Mucosa of gallbladder (tissue), 1 donor: ENCODE results near the gene REX1BD. TPM values are rescaled to one million over a fixed set of nuclear protein-coding genes. Genes with fewer than 3 reads are reported as not detected.

Source experiments
- total RNA-seq: library from RNA; stranded (reverse); gene quantifications from one replicate; pipeline ENCODE4 v1.2.1, GENCODE V29; 2021
- donor health status: DM: no; HTN: no; CAD: no.

REX1BD gene
- total RNA-seq, 1 donor from 2014 or later, result 93.0 TPM

Other genes with a start within 250 kb of the REX1BD start
- gene PGPEP1, start 248.2 kb upstream of the REX1BD start, total RNA-seq, result 56.6 TPM
- 76.0 TPM for gene GDF15, start 202.6 kb upstream of the REX1BD start, total RNA-seq
- 7.8 TPM for gene LRRC25, start 191.2 kb upstream of the REX1BD start, total RNA-seq
- 68.1 TPM for gene SSBP4, start 169.4 kb upstream of the REX1BD start, total RNA-seq
- 37.1 TPM for gene ISYNA1, start 150.7 kb upstream of the REX1BD start, total RNA-seq
- gene ELL, start 66.7 kb upstream of the REX1BD start, total RNA-seq, result 20.1 TPM
- gene FKBP8, start 45.2 kb upstream of the REX1BD start, total RNA-seq, result 226 TPM
- gene KXD1, start 30.9 kb upstream of the REX1BD start, total RNA-seq, result 70.5 TPM
- 878 TPM for gene UBA52, start 16.9 kb upstream of the REX1BD start, total RNA-seq
- 5.8 TPM for gene CRLF1, start 18.0 kb downstream of the REX1BD start, total RNA-seq
- gene TMEM59L, start 24.1 kb downstream of the REX1BD start, total RNA-seq, result 10.9 TPM
- 16.7 TPM for gene KLHL26, start 48.2 kb downstream of the REX1BD start, total RNA-seq
- gene CRTC1, start 94.9 kb downstream of the REX1BD start, total RNA-seq, result 23.6 TPM
- gene COMP, start 202.5 kb downstream of the REX1BD start, total RNA-seq, result 2.0 TPM
- gene UPF1, start 243.2 kb downstream of the REX1BD start, total RNA-seq, result 117 TPM